Frontal cortex (tissue), 4 donors: Measurements from ENCODE around the gene ADCYAP1R1. TPM values are rescaled to one million over a fixed set of nuclear protein-coding genes. Genes with fewer than 3 reads are reported as not detected.

Experiments
- DNase-seq, 2 donors: peaks; one replicate each; pipeline ENCODE4 v3.0.0; 2012; ENCODE audit warnings: low spot score in 2 of 2
- FAIRE-seq: peaks from 2 replicates; lab custom pipeline; 2012; peaks lifted over from hg19 to GRCh38; lab: Jason Lieb, UNC
- total RNA-seq: library from RNA; depleted of rRNA; stranded (reverse); fragments of >200 nt; gene quantifications from one replicate; pipeline ENCODE4 v1.2.3, GENCODE V29; 2014
- donor health status: control.
- donor health status: control.
- donor health status: control.

ADCYAP1R1 gene
- total RNA-seq, 1 donor from 2014 or later = 34.2 TPM

DNA sequence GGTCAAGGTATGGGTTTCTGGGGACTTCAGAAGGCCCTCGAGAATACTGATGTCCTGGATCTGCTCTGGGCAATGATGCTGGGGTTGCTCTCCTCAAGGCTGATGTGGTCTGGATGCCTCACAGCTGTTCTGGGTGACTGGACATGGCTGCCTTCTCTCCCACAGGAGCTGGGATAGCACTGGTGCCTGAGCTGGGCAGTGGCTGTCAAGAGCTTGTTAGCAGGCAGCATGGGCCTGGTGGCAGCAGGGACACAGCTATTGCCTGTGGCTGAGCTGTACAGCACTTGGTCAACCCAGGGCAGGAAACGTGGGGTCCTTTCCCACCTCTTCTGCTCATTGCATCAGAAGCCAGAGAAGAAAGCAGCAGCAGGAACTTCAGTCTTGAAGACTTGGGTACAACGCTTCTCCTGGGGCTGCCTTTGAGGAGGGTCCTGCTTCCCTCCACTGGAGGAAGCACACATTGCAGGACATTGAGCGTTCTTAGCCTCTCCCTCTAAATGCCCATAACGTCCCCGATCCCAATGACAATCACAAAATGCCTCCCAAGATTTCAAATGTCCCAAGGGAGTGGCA lies 13.0 kb downstream of the ADCYAP1R1 start:
- no peak for DNase-seq
- FAIRE-seq = no peak

DNA sequence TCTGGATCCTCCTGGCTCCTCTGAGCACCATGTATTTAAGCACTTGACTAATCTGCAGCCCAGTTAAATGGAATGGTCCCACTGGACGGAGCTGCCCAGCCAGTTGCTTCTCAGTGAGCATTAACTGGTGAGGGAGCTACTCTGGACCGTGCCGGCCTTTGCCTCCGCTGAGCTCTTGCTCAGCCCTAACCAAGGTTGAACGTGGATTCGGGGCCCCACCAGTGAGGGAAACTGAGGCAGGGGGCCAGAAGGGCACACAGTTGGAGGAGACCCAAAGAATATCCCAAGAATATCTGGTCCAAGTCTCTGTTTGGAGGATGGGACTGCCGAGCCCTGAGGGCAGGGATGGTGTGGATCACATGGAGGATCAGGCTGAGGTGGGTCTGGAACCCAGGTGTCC lies 13.7 kb downstream of the ADCYAP1R1 start:
- no peak for FAIRE-seq
- DNase-seq = no peak

DNA sequence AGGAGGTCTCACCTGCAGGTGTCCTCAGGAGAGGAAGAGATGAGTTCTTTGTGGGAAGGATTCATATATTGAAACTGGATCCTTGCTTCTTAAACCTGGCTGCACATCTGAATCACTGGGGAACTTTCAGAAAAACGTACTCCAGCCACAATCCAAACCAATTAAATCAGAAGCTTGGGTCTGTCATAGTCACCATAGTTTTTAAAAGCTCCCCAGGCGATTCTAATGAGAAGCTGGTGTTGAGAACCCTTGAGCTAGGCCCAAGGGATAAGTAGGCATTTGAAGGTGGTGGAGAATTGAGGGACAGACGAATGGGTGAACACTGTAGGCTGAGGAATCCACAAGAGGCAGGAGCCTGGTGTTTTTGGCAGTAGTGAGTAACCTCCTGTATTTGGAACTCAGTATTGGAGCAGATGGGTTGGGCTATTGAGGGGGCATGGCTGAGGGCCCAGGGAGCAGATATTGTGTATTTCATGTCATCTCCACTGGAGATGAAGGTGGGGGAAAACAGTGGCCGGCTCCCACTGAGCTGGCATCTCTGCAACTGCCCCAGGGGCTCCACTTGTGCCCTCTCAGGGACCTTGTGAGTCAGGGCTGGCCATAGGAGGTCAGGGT lies 14.5 kb downstream of the ADCYAP1R1 start:
- no peak for FAIRE-seq
- no peak for DNase-seq

DNA sequence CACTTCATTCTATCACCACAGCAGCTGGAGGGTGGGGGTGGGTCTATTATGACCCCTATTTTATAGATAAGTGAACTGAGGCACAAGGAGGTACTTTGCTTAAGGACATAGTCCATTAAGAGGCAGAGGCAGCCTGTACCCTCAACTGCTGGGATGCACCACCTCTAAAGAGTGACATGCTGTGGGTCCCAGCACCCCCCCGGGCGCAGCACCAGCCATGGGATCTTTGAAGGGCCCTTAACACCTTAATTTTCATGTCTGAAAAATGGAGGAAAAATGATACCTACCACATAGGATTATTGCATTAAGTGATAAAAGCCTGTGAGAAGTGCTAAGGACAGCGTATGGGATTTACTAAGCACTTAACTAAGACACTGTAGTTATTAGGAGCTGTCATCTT lies 15.4 kb downstream of the ADCYAP1R1 start:
- DNase-seq = no peak
- FAIRE-seq = no peak

DNA sequence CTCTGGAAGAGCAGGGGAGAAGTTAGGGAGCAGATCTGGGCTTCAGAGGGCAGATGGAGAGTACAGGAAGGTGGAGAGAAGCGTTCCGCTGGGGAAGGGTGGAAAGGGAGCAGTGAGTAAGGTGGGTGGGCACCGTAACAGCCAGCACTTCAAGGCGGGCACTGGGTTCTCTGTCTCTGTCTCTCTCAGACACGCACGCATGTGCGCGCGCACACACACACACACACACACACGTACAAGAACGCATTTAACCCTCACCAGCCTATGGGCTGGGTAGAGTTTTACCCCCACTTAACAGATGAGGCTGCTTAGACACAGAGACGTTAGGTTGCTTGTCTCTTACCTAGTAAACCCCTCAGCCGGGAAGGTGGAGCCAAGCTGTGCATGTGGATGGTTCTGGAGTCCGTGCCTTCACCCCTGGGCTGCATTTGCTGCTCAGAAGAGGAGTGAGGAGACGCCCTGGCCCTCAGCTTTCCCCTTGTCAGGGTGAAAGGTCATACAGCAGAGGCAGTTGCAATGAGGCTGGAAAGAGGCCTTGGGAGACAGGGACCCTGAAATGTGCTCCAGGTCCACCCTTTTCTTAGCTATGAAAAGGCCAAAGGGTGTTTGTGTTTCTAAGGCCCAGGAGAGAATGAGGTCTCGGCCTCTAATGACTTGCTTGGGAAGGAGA lies 16.0 kb downstream of the ADCYAP1R1 start:
- DNase-seq (no peak), FAIRE-seq (no peak)

DNA sequence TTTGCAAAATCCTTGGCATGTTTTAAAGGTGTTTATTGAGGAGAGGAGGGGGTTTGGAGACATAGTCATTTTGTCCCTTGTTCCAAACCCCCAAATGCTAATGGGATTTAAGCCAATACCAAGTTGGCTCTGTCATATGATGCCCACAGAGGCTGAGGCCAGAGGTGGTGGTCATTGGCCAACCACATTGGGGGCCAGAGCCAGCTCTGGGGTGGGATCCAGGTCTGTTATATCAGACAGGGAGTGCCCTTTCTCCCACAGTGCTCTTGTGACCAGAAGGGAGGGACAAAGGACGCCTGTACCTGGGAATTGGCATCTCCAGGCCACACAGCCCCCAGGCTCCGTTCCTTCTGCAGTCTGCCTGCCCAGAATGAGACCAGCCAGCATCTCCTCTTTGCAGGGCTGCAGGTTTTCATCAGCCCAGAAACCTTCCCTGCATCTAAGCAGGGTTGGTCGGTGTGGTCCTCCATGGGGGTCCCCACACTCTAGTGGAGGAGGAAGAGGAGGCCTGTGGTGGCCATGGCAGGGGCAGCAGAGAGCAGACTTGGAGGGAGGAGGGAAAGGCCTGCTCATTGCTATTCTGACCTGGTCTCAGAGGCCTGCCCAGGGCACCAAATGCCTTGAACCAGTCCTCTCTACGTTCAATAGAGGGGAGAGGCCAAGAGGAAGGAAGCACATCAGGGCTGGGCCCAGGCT lies 17.9 kb downstream of the ADCYAP1R1 start:
- DNase-seq = no peak
- no peak for FAIRE-seq

DNA sequence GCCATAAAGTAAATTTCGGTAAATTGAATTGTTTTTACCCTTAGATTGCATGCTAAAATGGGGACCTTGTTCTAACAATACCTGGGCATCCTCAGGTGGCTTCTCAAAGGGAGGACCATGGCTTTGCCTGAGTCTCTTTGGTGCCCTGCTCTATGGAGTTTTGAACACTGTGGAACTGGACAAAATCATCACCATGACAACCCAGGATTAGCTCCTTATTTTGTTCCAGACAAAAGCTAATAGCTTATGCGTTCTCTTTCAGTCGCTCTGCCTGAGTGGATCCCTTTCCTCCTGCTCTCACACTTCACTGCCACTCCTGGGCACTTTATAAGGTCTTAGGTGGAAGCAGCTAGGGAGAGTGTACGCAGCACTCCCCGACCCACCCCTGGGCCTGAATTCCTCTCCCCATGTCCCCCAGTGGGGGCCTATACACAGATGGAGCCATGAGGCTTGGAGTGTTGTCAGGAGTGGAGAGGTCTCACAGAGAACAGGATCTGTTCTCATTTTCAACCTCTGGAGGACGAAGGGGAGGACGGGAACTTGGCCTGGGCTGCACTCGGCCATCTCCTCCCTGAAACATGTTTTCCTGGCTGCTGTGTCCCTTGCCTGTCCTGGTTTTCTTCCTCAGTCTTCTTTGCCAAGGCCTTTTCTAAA lies 19.0 kb downstream of the ADCYAP1R1 start:
- FAIRE-seq (no peak), DNase-seq (no peak)

DNA sequence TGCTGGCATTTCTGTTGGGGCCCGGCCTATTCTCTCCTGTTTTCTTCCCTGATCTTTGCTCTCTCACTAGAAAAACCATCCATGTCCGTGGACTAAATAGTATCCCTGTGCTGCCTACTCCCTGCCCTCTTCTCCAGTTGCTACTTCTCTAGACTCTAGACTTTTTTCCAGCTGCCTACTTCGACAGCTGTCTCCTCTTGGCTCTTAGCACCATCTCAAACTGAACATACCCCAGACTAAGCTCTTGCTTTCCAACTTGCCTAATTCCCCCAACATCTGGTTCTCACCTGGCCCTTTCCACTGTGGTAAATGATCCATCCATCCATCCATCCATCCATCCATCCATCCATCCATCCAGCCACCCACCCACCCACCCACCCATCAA lies 19.5 kb downstream of the ADCYAP1R1 start:
- no peak for DNase-seq
- FAIRE-seq = no peak

DNA sequence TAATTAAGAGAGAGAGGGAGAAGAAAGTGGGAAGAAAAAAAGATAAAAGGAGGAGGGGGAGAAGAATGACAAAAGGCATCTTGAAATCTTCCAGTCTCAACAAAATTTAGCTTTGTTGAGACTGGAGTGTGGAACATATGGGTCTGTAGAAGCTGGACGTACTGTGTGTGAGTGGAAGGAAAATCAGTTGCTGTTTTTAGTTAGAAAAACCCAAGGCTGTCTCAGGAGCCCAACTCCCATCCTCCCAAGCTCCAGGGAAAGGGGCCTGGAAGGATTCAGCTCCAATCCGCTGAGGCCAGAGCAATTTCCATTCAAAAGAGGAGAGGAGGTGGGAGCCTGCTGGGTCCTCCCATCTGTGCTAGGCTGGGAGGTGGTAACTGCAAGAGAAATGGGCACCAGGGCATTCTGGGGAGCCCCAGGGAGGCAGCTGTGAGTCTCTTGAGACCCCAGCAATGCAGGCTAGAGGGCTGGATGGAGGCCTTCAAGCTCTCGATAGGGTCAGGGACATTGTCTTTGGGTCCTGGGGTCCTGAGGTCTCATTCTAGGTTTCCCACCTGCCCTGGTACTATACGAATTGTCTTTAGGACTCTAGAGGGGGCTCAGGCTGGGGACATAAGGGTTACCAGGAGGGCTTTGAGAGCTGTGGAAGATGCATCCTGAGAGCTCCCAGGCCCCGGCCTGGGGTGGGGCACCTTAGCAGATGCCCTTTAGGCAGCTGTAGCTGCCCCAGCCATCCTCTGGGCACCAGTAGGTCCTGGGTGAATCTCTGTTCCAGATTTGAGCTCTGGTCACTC lies 21.4 kb downstream of the ADCYAP1R1 start:
- DNase-seq (no peak), FAIRE-seq (no peak)

DNA sequence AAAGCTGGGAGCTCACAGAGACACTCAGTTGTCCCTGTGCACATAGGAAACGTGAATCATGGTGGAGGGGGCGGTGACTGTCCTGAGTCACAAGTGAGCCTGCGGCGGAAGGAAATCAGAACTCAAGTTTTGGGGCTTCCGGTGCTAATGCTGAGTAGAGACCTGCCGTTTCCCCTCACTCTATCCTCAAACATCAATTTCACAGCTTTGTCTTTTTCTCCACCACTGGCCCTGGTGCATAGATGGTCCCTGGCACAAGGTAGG lies 21.9 kb downstream of the ADCYAP1R1 start:
- FAIRE-seq (no peak), DNase-seq (no peak)

DNA sequence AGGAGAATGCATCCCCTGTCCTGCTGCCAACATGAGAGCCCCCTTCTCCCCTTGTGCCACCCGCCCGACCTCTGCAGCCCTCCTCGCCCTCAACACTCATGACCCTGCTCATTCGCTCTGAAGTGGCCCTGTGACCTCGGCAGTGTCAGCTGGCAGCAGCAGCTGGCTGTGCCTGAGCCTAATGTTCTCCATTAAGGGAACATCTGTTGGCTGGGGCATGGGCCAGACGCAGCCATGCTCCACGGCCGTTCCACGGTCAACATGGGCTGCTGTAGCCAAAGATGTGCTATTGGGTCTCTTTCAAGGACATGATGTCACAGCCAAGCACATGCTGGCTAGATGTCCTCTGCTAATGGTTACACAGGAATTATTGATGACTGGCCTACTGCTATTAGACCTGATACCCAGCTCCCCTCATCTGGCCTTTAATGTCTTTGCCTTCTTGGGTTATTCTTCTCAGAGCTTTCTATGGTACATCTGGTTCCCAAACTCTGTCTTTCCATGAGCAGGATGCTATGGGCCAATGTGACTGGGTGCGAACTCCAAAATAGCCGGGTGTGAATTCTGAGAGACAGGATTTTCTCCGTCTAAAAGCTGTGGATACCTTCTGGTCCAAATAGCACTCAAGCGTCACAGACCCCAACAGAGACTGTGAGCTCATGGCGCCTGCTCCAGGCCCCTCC lies 22.4 kb downstream of the ADCYAP1R1 start:
- FAIRE-seq (no peak), DNase-seq (no peak)

DNA sequence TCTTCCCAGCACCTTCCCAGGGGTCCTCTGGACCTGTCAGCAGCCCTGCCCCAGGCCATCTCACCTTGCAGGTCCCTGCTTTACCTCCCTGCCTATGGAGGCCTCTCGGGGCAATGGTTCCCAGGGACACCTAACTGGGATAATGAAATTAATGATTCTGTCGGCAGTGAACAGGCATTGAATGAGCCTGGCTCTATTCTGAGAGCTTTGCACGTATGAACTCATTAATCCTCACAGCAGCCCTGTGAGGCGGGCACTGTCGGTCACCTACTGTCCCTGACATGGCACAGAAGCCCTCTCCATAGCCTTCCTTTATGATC lies 22.9 kb downstream of the ADCYAP1R1 start:
- DNase-seq (no peak), FAIRE-seq (no peak)

DNA sequence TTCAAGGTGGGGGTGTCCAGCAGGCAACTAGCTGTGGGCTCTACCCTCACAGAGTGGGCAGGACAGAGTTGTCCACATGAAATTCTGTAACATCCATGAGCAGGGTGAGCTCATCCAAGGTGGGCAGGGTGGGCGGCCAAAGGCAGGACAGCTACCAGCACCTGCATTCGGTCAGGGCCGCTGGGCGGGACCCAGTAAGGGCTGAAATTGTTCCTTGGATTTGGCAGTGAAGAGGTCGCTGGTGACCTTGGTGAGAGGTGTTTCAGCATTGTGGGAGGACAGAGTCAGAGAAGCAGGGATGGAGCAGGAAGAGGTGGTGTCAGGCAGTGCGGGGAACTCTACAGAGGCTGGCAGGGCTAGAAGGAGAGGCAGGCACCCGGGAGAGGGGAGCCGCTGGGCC lies 23.9 kb downstream of the ADCYAP1R1 start:
- DNase-seq (no peak), FAIRE-seq (no peak)

DNA sequence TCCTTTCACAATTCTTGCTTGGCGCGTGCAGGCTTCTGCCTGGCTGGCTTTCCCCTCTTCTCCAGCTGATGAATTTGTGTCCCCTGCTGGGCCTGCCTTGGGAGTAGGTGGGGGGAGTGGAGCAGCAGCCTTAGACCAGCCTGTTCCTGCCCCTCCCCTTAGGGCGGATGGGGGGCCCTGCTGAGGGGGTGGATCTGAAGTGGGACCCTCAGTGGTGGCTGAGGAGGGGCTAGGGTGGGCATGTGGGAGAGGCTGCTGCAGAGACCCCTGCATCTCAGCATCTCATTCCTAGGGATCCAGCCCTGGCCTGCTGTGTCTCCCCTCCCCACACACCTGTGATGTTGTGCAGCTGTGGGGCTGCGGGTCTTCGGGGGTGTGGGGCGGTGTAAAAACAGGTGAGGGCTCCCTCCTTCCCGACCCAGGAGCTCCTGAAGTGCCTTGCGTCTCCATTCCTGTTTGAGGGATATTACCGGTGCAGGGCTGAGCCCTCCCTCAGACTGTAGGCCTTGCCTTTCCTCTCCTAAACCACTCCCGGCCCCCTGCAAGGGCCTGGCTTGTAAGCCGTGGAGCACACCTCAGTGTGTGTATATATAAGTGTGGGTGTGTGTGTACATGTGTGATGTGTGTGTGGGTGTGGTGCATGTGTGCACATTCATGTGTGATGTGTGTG lies 24.7 kb downstream of the ADCYAP1R1 start:
- FAIRE-seq = no peak
- no peak for DNase-seq

DNA sequence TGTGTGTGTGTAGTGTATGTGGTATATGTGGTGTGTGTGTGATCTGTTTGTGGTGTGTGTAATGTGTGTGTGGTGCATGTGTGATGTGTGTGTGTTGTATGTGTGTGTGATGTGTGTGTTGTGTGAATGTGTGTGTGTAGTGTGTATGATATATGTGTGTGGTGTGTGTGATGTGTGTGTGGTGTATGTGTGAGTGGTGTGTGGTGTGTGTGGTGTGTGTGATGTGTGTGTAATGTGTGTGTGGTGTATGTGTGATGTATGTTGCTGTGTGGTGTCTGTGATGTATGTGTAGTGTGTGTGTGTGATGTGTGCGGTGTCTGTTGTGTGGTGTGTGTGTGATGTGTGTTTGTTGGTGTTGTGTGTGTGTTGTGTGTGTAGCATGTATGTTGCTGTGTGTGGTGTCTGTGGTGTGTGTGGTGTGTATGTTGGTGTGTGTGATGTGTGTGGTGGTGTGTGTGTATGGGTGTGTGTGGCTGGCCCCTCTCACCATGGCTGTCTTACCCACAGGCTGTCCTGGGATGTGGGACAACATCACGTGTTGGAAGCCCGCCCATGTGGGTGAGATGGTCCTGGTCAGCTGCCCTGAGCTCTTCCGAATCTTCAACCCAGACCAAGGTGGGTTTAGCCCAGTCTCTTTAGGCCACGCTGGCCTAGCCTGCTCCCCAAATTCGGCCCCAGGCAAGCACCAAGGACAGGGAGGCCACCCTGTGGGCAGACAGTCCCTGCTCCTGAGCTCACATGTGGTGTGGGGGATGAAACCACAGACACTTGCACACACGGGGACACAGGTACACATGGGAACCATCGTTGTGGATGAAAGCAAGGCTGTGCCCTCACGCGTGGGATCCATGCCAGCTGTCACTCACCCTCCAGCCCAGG lies 25.6 kb downstream of the ADCYAP1R1 start:
- DNase-seq = no peak
- no peak for FAIRE-seq

DNA sequence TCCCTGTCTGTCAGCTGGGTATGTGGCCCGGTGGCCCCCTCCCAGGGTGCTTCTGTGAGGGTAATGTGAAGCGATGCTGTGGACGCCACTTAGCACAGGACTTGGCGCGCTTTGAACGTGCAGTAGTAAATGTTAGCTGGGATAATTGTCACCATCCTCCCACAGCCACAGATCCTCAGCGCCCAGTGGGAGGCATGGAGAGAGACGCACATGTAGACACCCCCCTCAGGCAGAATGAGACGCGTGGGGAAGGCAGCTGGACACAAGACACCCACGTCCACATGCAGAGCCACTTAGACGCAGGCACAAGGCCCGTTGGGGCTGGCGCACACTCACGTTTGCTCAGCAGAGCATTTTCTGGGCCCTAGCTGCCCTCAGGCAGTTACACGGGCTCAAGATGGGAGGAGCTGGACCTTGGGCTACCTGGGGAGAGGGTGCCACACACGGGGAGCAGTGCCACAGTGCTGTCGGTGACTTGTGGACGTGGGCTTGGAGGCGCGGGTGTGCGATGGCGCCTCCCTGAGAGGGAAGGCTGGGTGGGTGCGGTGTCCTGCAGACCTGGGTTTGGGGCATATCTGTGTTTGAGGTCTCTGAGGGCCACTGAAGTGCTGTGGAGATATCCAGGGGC lies 26.4 kb downstream of the ADCYAP1R1 start:
- DNase-seq = peak in 1 of 2 donors; percentile 37
- FAIRE-seq = no peak

DNA sequence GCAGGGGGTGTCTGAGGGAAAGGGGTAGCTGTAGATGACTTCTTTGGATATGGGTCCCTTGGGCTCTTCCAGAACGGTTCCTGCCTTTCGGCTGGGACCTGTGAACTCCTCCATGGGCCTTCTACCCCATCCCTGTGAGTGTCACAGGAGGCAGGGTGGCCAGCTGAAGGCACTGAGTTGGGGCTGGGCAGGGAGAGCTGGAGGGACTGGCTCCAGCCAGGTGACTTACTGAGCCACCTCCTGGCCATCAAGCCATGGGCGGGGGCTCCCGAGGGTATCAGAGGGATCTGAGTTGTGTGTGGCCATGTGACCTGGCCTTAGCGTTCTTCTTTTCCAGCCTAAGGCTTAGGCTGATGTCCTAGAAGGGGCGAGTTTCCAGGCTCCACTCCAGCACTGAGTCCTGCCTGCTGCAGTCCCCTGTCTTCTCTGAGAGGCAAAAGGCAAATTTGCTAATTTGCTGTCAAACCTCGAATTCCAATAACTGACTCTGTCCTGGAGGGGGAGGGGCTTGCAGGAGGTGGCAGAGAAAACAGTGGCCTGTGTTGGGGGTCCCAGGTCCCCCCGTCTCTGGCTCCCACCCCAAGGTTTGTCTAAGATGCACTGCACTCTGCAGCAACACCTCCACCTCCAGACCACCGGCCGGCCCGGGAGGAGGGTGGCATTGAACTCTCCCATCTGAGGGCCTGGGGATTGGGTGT lies 27.2 kb downstream of the ADCYAP1R1 start:
- DNase-seq (no peak), FAIRE-seq (no peak)
